Stimulated activated naive CD4-positive, alpha-beta T cell (primary cell): Measurements from ENCODE around the gene THEM5.
"Not testable (repeated sequence)": the region's sequence is repeated elsewhere in the genome, so short reads cannot be mapped to it uniquely, and the experiment has no call there.

Source experiments
- DNase-seq, 6 experiments: peaks; one replicate each; lab custom pipeline; 2025; lab: John Stamatoyannopoulos, UW

Gene THEM5

GRCh38 chr1:151853411-151853943 lies at the start of gene THEM5:
Gene THEM5, minus strand, starts transcription at chr1:151853712. Its CDS starts 147 bp downstream, at chr1:151853565.
- DNase-seq: no peak

- DNase-seq: no peak
Measured at GRCh38 chr1:151902858-151903257, 49.3 kb upstream of the THEM5 start.

- DNase-seq: not testable (repeated sequence)
Measured at GRCh38 chr1:151900804-151901203, 47.3 kb upstream of the THEM5 start.

- DNase-seq: peak; percentile 47 to 85 (median 71)
Measured at GRCh38 chr1:151898519-151898991, 45.0 kb upstream of the THEM5 start.

GRCh38 chr1:151897991-151898431 lies 44.5 kb upstream of the THEM5 start:
- DNase-seq: peak in 2 of 6 experiments; percentile 42 to 49

- DNase-seq: no peak
Measured at GRCh38 chr1:151893176-151893924, 39.8 kb upstream of the THEM5 start.

GRCh38 chr1:151892190-151892589 lies 38.7 kb upstream of the THEM5 start:
- no peak for DNase-seq

- DNase-seq: peak in 1 of 6 experiments; percentile 4
Measured at GRCh38 chr1:151891512-151891911, 38.0 kb upstream of the THEM5 start.

GRCh38 chr1:151888972-151889570 lies 35.6 kb upstream of the THEM5 start:
- peak in 3 of 6 experiments; percentile 6 to 43 (median 19) for DNase-seq

GRCh38 chr1:151887028-151887427 lies 33.5 kb upstream of the THEM5 start:
- DNase-seq: no peak

- no peak for DNase-seq
Measured at GRCh38 chr1:151885479-151885878, 32.0 kb upstream of the THEM5 start.

- not testable (repeated sequence) for DNase-seq
Measured at GRCh38 chr1:151884879-151885278, 31.4 kb upstream of the THEM5 start.

GRCh38 chr1:151884445-151884844 lies 30.9 kb upstream of the THEM5 start:
- not testable (repeated sequence) for DNase-seq

- not testable (repeated sequence) for DNase-seq
Measured at GRCh38 chr1:151883898-151884297, 30.4 kb upstream of the THEM5 start.

GRCh38 chr1:151882918-151883317 lies 29.4 kb upstream of the THEM5 start:
- DNase-seq: not testable (repeated sequence)

- DNase-seq: no peak
Measured at GRCh38 chr1:151882466-151882865, 29.0 kb upstream of the THEM5 start.

GRCh38 chr1:151881479-151881878 lies 28.0 kb upstream of the THEM5 start:
- no peak for DNase-seq

- DNase-seq: no peak
Measured at GRCh38 chr1:151875419-151876097, 22.0 kb upstream of the THEM5 start.

- DNase-seq: not testable (repeated sequence)
Measured at GRCh38 chr1:151872776-151873175, 19.3 kb upstream of the THEM5 start.

GRCh38 chr1:151871284-151872030 lies 17.9 kb upstream of the THEM5 start:
- DNase-seq: no peak

GRCh38 chr1:151868486-151868885 lies 15.0 kb upstream of the THEM5 start:
- DNase-seq: no peak
